Stimulated activated CD8-positive, alpha-beta memory T cell treated with anti-CD3 and anti-CD28 coated beads, Interleukin-15, amount 100 ng/mL, for 1 hour (primary cell): ENCODE measurements around the gene SPOCK2.

Experiments used
- DNase-seq: peaks from one replicate; pipeline ENCODE4 v3.0.0-alpha.2; 2020; ENCODE audit warnings: low read depth

Gene SPOCK2

GRCh38 chr10:72029414-72029813 lies 58.9 kb downstream of the SPOCK2 start:
- DNase-seq: no peak

GRCh38 chr10:72027498-72027897 lies 60.9 kb downstream of the SPOCK2 start:
- no peak for DNase-seq

GRCh38 chr10:72026278-72027111 lies 61.9 kb downstream of the SPOCK2 start:
- no peak for DNase-seq

- DNase-seq: no peak
Measured at GRCh38 chr10:72025832-72026231, 62.5 kb downstream of the SPOCK2 start.

GRCh38 chr10:72025400-72025799 lies 63.0 kb downstream of the SPOCK2 start:
- DNase-seq: no peak

- no peak for DNase-seq
Measured at GRCh38 chr10:72024596-72024995, 63.8 kb downstream of the SPOCK2 start.

- DNase-seq: no peak
Measured at GRCh38 chr10:72022228-72022627, 66.1 kb downstream of the SPOCK2 start.

- DNase-seq: no peak
Measured at GRCh38 chr10:72020914-72021809, 67.2 kb downstream of the SPOCK2 start.

GRCh38 chr10:72019085-72019876 lies 69.1 kb downstream of the SPOCK2 start:
- no peak for DNase-seq

GRCh38 chr10:72016608-72017300 lies 71.6 kb downstream of the SPOCK2 start:
- DNase-seq: no peak

- DNase-seq: no peak
Measured at GRCh38 chr10:72015841-72016240, 72.5 kb downstream of the SPOCK2 start.

GRCh38 chr10:72014785-72015480 lies 73.4 kb downstream of the SPOCK2 start:
- DNase-seq: no peak

- no peak for DNase-seq
Measured at GRCh38 chr10:72014197-72014596, 74.2 kb downstream of the SPOCK2 start.

GRCh38 chr10:72013202-72013945 lies 75.0 kb downstream of the SPOCK2 start:
- no peak for DNase-seq

- DNase-seq: no peak
Measured at GRCh38 chr10:72012796-72013195, 75.6 kb downstream of the SPOCK2 start.

GRCh38 chr10:72011976-72012512 lies 76.3 kb downstream of the SPOCK2 start:
- DNase-seq: no peak

- no peak for DNase-seq
Measured at GRCh38 chr10:72011468-72011867, 76.9 kb downstream of the SPOCK2 start.

GRCh38 chr10:72011016-72011415 lies 77.3 kb downstream of the SPOCK2 start:
- DNase-seq: no peak

- no peak for DNase-seq
Measured at GRCh38 chr10:72010234-72010973, 77.9 kb downstream of the SPOCK2 start.
